K562 (cell line): ENCODE data around the gene SNTG2. TPM values are rescaled to one million over a fixed set of nuclear protein-coding genes. Genes with fewer than 3 reads are reported as not detected.
A peak's percentile ranks its signal among the peaks of the same experiment; 100 is the strongest.

Source experiments
- ATAC-seq: fragments of 200-7000 bp; cut with Tn5 transposase; 3 replicates; pipeline ENCODE4 v1.9.1; 2020; ENCODE audit warnings: moderate library complexity
- BruUV-seq: library from RNA; stranded (reverse); fragments of 400-500 nt; replicated peaks from 2 replicates; lab custom pipeline; 2021; lab: Mats Ljungman, UMichigan
- CTCF ChIA-PET: fragments of 300-600 bp; formaldehyde crosslinking; extraction: SDS; loops from one replicate; lab custom pipeline; 2021; ENCODE audit warnings: low intra/inter-chr PET ratio; lab: Yijun Ruan, JAX
- POLR2A ChIA-PET: fragments of 300-600, 350-650 bp; sonication (Branson Sonifier 250); formaldehyde crosslinking; extraction: SDS; loops from one replicate; lab custom pipeline; 2021; ENCODE audit warnings: antibody characterized with exemption, inconsistent platforms; lab: Yijun Ruan, JAX
- DNase-seq, 4 experiments: peaks; one replicate each; pipeline versions ENCODE4 v3.0.0 to v3.0.0-alpha.2; 2011 to 2018; ENCODE audit warnings: low spot score in 3 of 4, mixed read lengths in 3 of 4; ENCODE audit errors: extremely low read depth in 1 of 4
- FAIRE-seq: peaks from 2 replicates; lab custom pipeline; 2011; peaks lifted over from hg19 to GRCh38; lab: Jason Lieb, UNC
- H2AFZ ChIP-seq: 2 replicates; pipeline ENCODE4 v1.6.0; 2011; ENCODE audit warnings: low read depth, low read length, control low read depth, inconsistent platforms
- H3K27ac ChIP-seq: fragments of 200-600 bp; 3 replicates; pipeline ENCODE4 v1.8.0; 2011; ENCODE audit warnings: low read depth, mild to moderate bottlenecking, control low read depth, inconsistent platforms, low read length, moderate library complexity, mixed read lengths; ENCODE audit errors: extremely low read depth
- H3K27me3 ChIP-seq, 2 experiments: fragments of 300-600 bp in 1 of 2; 2 replicates in 1 of 2; 3 replicates in 1 of 2; pipeline versions ENCODE4 v1.6.0 to v1.8.0; 2011; ENCODE audit warnings: inconsistent platforms in 2 of 2, low read length in 2 of 2, mild to moderate bottlenecking in 1 of 2, mixed read lengths in 1 of 2, moderate library complexity in 1 of 2; ENCODE audit not compliant: control insufficient read depth in 2 of 2, insufficient read depth in 2 of 2
- H3K36me3 ChIP-seq: fragments of 300-600 bp; 3 replicates; pipeline ENCODE4 v1.8.0; 2011; ENCODE audit warnings: mild to moderate bottlenecking, low read length, inconsistent platforms; ENCODE audit not compliant: control insufficient read depth, insufficient read depth
- H3K4me1 ChIP-seq, 2 experiments: fragments of 200-600 bp in 1 of 2; replicated peaks in 1 of 2; 2 replicates in 1 of 2; 3 replicates in 1 of 2; pipeline versions ENCODE4 v1.5.1 to v1.8.0; 2011; ENCODE audit warnings: inconsistent platforms in 2 of 2, low read length in 2 of 2, mild to moderate bottlenecking in 1 of 2, mixed read lengths in 1 of 2, moderate library complexity in 1 of 2; ENCODE audit not compliant: control insufficient read depth in 2 of 2, insufficient read depth in 2 of 2
- H3K4me2 ChIP-seq: 2 replicates; pipeline ENCODE4 v1.6.1; 2011; ENCODE audit warnings: low read length, control low read depth, inconsistent platforms, mixed read lengths; ENCODE audit not compliant: insufficient read depth
- H3K4me3 ChIP-seq: fragments of 200-600 bp; sonication (generic), shearing (Covaris generic); 2 replicates; pipeline ENCODE4 v1.5.1; 2016; ENCODE audit warnings: control low read depth, inconsistent platforms
- H3K79me2 ChIP-seq: fragments of 200-600 bp; 3 replicates; pipeline ENCODE4 v1.8.0; 2011; ENCODE audit warnings: low read length, inconsistent platforms; ENCODE audit not compliant: control insufficient read depth, insufficient read depth
- H3K9ac ChIP-seq, 2 experiments: 2 replicates each; pipeline versions ENCODE4 v1.6.0 to v1.6.1; 2011; ENCODE audit warnings: low read depth in 2 of 2, low read length in 2 of 2, control low read depth in 1 of 2, inconsistent platforms in 1 of 2, mild to moderate bottlenecking in 1 of 2, mixed read lengths in 1 of 2; ENCODE audit not compliant: insufficient read depth in 1 of 2
- H3K9me1 ChIP-seq: one replicate; pipeline ENCODE4 v1.6.0; 2011; ENCODE audit warnings: inconsistent platforms, mild to moderate bottlenecking, low read length, moderate library complexity; ENCODE audit not compliant: control insufficient read depth, insufficient read depth
- H3K9me3 ChIP-seq: replicated peaks from 2 replicates; pipeline ENCODE4 v1.5.1; 2011; ENCODE audit warnings: low read depth, low read length, inconsistent platforms; ENCODE audit not compliant: control insufficient read depth, insufficient read depth
- H4K20me1 ChIP-seq: replicated peaks from 2 replicates; pipeline ENCODE4 v1.6.1; 2011; ENCODE audit warnings: low read length, inconsistent platforms, mixed read lengths; ENCODE audit not compliant: control insufficient read depth, insufficient read depth
- DACH1 ChIP-seq: fragments of 450-650 bp; IDR thresholded peaks from 2 replicates; pipeline ENCODE4 v1.6.1; 2018; ENCODE audit not compliant: partially characterized antibody
- IFI16 ChIP-seq: fragments of 250-450 bp; sonication (Bioruptor Pico); IDR thresholded peaks from 2 replicates; pipeline ENCODE4 v2.1.2; 2022; ENCODE audit warnings: mild to moderate bottlenecking, inconsistent platforms
- MTA1 ChIP-seq: fragments of 450-650 bp; IDR thresholded peaks from 2 replicates; pipeline ENCODE4 v1.6.1; 2017; ENCODE audit warnings: borderline replicate concordance
- MTA3 ChIP-seq: fragments of 450-650 bp; formaldehyde crosslinking; IDR thresholded peaks from 2 replicates; pipeline ENCODE4 v1.6.1; 2017; ENCODE audit warnings: mild to moderate bottlenecking, borderline replicate concordance
- NR2C1 ChIP-seq, 2 experiments: fragments of 450-650 bp; IDR thresholded peaks; 2 replicates each; pipeline ENCODE4 v1.6.1; 2017; ENCODE audit warnings: mild to moderate bottlenecking in 2 of 2, antibody characterized with exemption in 1 of 2, inconsistent platforms in 1 of 2, missing compliant biosample characterization in 1 of 2, missing genetic modification characterization in 1 of 2
- PHF21A ChIP-seq: fragments of 450-650 bp; IDR thresholded peaks from 2 replicates; pipeline ENCODE4 v1.6.1; 2017; ENCODE audit warnings: low read depth, borderline replicate concordance
- POLR3G ChIP-seq: IDR thresholded peaks from 2 replicates; pipeline ENCODE4 v1.6.1; 2011; ENCODE audit not compliant: insufficient read length, insufficient replicate concordance; ENCODE audit errors: extremely low read depth
- in situ Hi-C: fragments of 300-500 bp; cut with MboI; formaldehyde crosslinking; loops from 4 replicates; pipeline ENCODE4 v1.15.0; 2018; ENCODE audit warnings: inconsistent platforms, mixed read lengths
- intact Hi-C: fragments of 100-400 bp; cut with micrococcal nuclease; formaldehyde crosslinking; loops from 2 replicates; pipeline ENCODE4 v1.14.2; 2022
- polyA plus RNA-seq, 8 experiments: library from polyadenylated mRNA; depleted of rRNA in 4 of 8; stranded (reverse) in 5 of 8; unstranded in 3 of 8; fragments of >200 nt; fragmentation: Nextera tagmentation in 2 of 8; fragmentation: Illumina TruSeq in 1 of 8; extraction: Ambion mirVana in 2 of 8; extraction: Trizol in 1 of 8; gene quantifications; 2 replicates each; pipeline versions ENCODE4 v1.2.1 to v1.2.3, GENCODE V29; 2011 to 2014; ENCODE audit warnings: inconsistent platforms in 1 of 8, missing spikeins in 1 of 8
- total RNA-seq, 7 experiments: library from RNA; depleted of rRNA in 6 of 7; stranded (reverse); fragments of >200 nt in 6 of 7; fragmentation: Illumina TruSeq in 2 of 7; extraction: Trizol in 2 of 7; gene quantifications; 2 replicates each; pipeline versions ENCODE4 v1.2.1 to v1.2.3, GENCODE V29; 2011 to 2021; ENCODE audit warnings: low replicate concordance in 1 of 7
- TF ChIP-seq, protein P1 (sequence below): fragments of 200-800 bp; sonication (Bioruptor generic); IDR thresholded peaks from 2 replicates; pipeline ENCODE4 v1.6.1; 2016; ENCODE audit warnings: missing genetic modification characterization, missing compliant biosample characterization
- TF ChIP-seq, protein P2 (sequence below): fragments of 250-450 bp; sonication (Bioruptor Pico); IDR thresholded peaks from 2 replicates; pipeline ENCODE4 v1.5.0; 2020; ENCODE audit warnings: mild to moderate bottlenecking
- TF ChIP-seq, protein P3 (sequence below): fragments of 450-650 bp; IDR thresholded peaks from 2 replicates; pipeline ENCODE4 v1.6.1; 2016; ENCODE audit warnings: antibody characterized with exemption
- TF ChIP-seq, protein P4 (sequence below): fragments of 250-450 bp; sonication (Bioruptor Pico); IDR thresholded peaks from 2 replicates; pipeline ENCODE4 v1.8.0; 2021; ENCODE audit warnings: borderline replicate concordance, mild to moderate bottlenecking, moderate library complexity; ENCODE audit not compliant: poor library complexity, severe bottlenecking

Gene SNTG2
- total and polyA plus RNA-seq, 9 of the 15 experiments (the other 6 are each of a cell fraction or from before 2014, with no cell fraction given), result not detected

DNA sequence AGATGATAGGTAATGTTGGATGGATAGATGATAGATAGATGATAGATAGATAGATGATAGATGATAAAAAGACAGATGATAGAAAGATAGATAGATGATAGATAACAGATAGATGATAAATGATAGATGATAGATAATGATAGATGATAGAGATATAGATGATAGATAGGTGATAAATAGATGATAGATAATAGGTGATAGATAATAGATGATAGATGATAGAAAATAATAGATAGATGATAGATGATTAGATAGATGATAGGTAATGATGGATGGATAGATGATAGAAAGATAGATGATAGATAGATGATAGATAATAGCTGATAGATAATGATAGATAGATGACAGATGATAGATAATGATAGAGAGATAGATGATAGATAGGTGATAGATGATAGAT is 31.0 kb upstream of the SNTG2 start:
- Histone ChIP-seq H3K4me2 (no peak overlapping the region), H4K20me1 (no peaks in the 10 kb centered on the region; the same call in 1 of the 2 replicates), H3K9ac (no peak overlapping the region), H3K9me3 (no peaks in the 10 kb centered on the region), H3K27ac (no peak overlapping the region), H2AFZ (no peak overlapping the region), H3K27me3 (peaks cover 0 to 28% of the 10 kb centered on the region in 2 experiments; a peak in 4 of 5 replicates), H3K36me3 (no peaks in the 10 kb centered on the region), H3K79me2 (no peaks in the 10 kb centered on the region), H3K9me1 (no peaks in the 10 kb centered on the region), H3K4me1 (peaks cover 0 to 4% of the 10 kb centered on the region in 2 experiments; a peak in 1 of 5 replicates), H3K4me3 (no peak overlapping the region)
- POLR2A ChIA-PET, result no interaction called here
- in situ Hi-C loops (no loop called here), intact Hi-C loops (no loop called here)
- FAIRE-seq (no peak), ATAC-seq (no peak), DNase-seq (no peak)
- no TSS peak for BruUV-seq
- 0 out of 2 replicates have a peak, but pooled peaks have one; percentile 27 for TF ChIP-seq MTA1
- TF ChIP-seq IFI16 (CRISPR knock-in tag), result no peak
- TF ChIP-seq, protein P1, sequence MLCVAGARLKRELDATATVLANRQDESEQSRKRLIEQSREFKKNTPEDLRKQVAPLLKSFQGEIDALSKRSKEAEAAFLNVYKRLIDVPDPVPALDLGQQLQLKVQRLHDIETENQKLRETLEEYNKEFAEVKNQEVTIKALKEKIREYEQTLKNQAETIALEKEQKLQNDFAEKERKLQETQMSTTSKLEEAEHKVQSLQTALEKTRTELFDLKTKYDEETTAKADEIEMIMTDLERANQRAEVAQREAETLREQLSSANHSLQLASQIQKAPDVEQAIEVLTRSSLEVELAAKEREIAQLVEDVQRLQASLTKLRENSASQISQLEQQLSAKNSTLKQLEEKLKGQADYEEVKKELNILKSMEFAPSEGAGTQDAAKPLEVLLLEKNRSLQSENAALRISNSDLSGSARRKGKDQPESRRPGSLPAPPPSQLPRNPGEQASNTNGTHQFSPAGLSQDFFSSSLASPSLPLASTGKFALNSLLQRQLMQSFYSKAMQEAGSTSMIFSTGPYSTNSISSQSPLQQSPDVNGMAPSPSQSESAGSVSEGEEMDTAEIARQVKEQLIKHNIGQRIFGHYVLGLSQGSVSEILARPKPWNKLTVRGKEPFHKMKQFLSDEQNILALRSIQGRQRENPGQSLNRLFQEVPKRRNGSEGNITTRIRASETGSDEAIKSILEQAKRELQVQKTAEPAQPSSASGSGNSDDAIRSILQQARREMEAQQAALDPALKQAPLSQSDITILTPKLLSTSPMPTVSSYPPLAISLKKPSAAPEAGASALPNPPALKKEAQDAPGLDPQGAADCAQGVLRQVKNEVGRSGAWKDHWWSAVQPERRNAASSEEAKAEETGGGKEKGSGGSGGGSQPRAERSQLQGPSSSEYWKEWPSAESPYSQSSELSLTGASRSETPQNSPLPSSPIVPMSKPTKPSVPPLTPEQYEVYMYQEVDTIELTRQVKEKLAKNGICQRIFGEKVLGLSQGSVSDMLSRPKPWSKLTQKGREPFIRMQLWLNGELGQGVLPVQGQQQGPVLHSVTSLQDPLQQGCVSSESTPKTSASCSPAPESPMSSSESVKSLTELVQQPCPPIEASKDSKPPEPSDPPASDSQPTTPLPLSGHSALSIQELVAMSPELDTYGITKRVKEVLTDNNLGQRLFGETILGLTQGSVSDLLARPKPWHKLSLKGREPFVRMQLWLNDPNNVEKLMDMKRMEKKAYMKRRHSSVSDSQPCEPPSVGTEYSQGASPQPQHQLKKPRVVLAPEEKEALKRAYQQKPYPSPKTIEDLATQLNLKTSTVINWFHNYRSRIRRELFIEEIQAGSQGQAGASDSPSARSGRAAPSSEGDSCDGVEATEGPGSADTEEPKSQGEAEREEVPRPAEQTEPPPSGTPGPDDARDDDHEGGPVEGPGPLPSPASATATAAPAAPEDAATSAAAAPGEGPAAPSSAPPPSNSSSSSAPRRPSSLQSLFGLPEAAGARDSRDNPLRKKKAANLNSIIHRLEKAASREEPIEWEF (CRISPR knock-in tag), result no peak
- no peak for TF ChIP-seq PHF21A
- peak; percentile 64 for TF ChIP-seq DACH1
- no peak for TF ChIP-seq NR2C1 (IDR thresholded peaks at IDR 0.05)
- TF ChIP-seq NR2C1 (tag; IDR thresholded peaks at IDR 0.05), result no peak
- TF ChIP-seq, protein P2, sequence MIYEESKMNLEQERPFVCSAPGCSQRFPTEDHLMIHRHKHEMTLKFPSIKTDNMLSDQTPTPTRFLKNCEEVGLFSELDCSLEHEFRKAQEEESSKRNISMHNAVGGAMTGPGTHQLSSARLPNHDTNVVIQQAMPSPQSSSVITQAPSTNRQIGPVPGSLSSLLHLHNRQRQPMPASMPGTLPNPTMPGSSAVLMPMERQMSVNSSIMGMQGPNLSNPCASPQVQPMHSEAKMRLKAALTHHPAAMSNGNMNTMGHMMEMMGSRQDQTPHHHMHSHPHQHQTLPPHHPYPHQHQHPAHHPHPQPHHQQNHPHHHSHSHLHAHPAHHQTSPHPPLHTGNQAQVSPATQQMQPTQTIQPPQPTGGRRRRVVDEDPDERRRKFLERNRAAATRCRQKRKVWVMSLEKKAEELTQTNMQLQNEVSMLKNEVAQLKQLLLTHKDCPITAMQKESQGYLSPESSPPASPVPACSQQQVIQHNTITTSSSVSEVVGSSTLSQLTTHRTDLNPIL (CRISPR knock-in tag), result no peak
- TF ChIP-seq POLR3G, result no peak
- TF ChIP-seq, protein P3, sequence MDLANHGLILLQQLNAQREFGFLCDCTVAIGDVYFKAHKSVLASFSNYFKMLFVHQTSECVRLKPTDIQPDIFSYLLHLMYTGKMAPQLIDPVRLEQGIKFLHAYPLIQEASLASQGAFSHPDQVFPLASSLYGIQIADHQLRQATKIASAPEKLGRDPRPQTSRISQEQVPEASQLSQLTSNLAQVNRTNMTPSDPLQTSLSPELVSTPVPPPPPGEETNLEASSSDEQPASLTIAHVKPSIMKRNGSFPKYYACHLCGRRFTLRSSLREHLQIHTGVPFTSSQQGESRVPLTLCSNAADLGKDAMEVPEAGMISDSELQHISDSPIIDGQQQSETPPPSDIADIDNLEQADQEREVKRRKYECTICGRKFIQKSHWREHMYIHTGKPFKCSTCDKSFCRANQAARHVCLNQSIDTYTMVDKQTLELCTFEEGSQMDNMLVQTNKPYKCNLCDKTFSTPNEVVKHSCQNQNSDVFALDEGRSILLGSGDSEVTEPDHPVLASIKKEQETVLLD, result 0 out of 2 replicates have a peak, but pooled peaks have one; percentile 77
- TF ChIP-seq, protein P4, sequence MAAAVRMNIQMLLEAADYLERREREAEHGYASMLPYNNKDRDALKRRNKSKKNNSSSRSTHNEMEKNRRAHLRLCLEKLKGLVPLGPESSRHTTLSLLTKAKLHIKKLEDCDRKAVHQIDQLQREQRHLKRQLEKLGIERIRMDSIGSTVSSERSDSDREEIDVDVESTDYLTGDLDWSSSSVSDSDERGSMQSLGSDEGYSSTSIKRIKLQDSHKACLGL (CRISPR knock-in tag), result no peak
- TF ChIP-seq MTA3, result no peak
- CTCF ChIA-PET, result no interaction called here
